SU-DHL-6 (cell line): Measurements from ENCODE around the gene CEP41.

Experiments
- H2AFZ ChIP-seq: fragments of 200-600 bp; sonication (generic); 2 replicates; pipeline ENCODE4 v1.6.1; 2014; ENCODE audit warnings: low read depth, mild to moderate bottlenecking, moderate library complexity, mixed read lengths, antibody characterized with exemption, low read length; ENCODE audit not compliant: severe bottlenecking
- H3F3A ChIP-seq: fragments of 200-600 bp; shearing (Covaris generic); 2 replicates; pipeline ENCODE4 v1.6.0; 2016; ENCODE audit warnings: antibody characterized with exemption, mild to moderate bottlenecking; ENCODE audit not compliant: insufficient read depth
- H3K27ac ChIP-seq: fragments of 200-600 bp; sonication (generic); 2 replicates; pipeline ENCODE4 v1.5.1; 2016; ENCODE audit warnings: low read depth, mild to moderate bottlenecking, low read length, moderate library complexity, mixed read lengths
- H3K27me3 ChIP-seq: fragments of 200-600 bp; sonication (generic), shearing (Covaris generic); 2 replicates; pipeline ENCODE4 v1.6.0; 2014; ENCODE audit warnings: mild to moderate bottlenecking, low read length
- H3K36me3 ChIP-seq: fragments of 200-600 bp; sonication (generic); 2 replicates; pipeline ENCODE4 v1.6.1; 2014; ENCODE audit warnings: mild to moderate bottlenecking, low read length, mixed read lengths
- H3K4me2 ChIP-seq: fragments of 300-600, 200-600 bp; shearing (Covaris generic), sonication (generic); 2 replicates; pipeline ENCODE4 v1.6.0; 2014; ENCODE audit warnings: low read length, low read depth, mild to moderate bottlenecking; ENCODE audit not compliant: poor library complexity, severe bottlenecking
- H3K4me3 ChIP-seq: fragments of 200-600 bp; sonication (generic); 2 replicates; pipeline ENCODE4 v1.5.1; 2014; ENCODE audit warnings: antibody characterized with exemption, low read length, mild to moderate bottlenecking, mixed read lengths; ENCODE audit not compliant: insufficient read depth, poor library complexity, severe bottlenecking
- H3K79me2 ChIP-seq: fragments of 200-600 bp; sonication (generic); 2 replicates; pipeline ENCODE4 v1.6.1; 2014; ENCODE audit warnings: mild to moderate bottlenecking, low read length, moderate library complexity; ENCODE audit not compliant: insufficient read depth
- H3K9ac ChIP-seq: fragments of 200-600 bp; sonication (generic); 2 replicates; pipeline ENCODE4 v1.7.0; 2014; ENCODE audit warnings: mild to moderate bottlenecking, low read length
- H3K9me2 ChIP-seq: fragments of 200-600 bp; sonication (generic); replicated peaks from 2 replicates; pipeline ENCODE4 v1.6.1; 2014; ENCODE audit warnings: low read length; ENCODE audit not compliant: insufficient read depth
- H3K9me3 ChIP-seq: fragments of 200-600 bp; sonication (generic); 2 replicates; pipeline ENCODE4 v1.6.1; 2014; ENCODE audit warnings: low read length, mixed read lengths; ENCODE audit not compliant: insufficient read depth
- H4K20me1 ChIP-seq: fragments of 200-600 bp; sonication (generic); 2 replicates; pipeline ENCODE4 v1.6.1; 2014; ENCODE audit warnings: low read depth, mild to moderate bottlenecking, antibody characterized with exemption, low read length, moderate library complexity, mixed read lengths
- EZH2phosphoT487 ChIP-seq: fragments of 200-600 bp; sonication (generic), shearing (Covaris generic); conservative IDR thresholded peaks from 2 replicates; pipeline ENCODE4 v1.6.1; 2018; ENCODE audit warnings: mild to moderate bottlenecking, antibody characterized with exemption, low read length, moderate library complexity, mixed read lengths
- TF ChIP-seq, protein P1 (sequence below): fragments of 200-600 bp; sonication (generic); IDR thresholded peaks from one replicate; pipeline ENCODE4 v1.5.1; 2017; ENCODE audit warnings: antibody characterized with exemption, mild to moderate bottlenecking, low read length, moderate library complexity; ENCODE audit not compliant: insufficient read depth, poor library complexity, severe bottlenecking

Gene CEP41

DNA sequence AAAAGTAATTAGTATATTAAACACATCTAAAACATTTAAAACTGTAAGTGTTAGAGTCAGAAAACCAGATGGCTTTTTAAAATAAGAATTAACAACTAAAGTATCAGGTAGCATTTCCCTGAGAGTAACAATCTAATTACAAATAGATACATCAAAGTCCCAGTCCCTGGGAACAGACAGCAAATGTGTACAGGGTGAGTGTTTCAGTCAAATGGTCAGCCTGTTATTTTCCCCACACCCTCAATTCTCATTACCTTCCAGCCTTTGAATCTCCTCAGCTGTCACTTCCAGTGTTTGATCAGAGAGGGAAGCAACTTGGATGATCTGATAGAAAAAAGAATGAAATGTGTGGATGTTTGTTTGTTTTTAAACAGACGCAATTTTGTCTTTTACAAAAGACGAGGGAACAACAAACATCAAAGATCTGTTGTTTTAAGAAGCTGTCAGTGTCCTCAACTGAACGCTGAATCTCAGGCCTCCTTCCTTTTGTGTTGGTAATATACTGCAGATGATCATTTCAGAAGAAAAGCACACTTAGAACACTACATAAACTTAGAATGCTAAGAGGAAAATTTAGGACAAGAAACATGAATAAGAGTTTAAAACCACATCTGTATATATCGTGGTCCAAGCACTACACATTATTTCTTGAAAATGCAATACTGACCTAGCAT is 29.8 kb downstream of the CEP41 start:
- Histone ChIP-seq H4K20me1 (no peaks in the 10 kb centered on the region), H2AFZ (no peak overlapping the region), H3F3A (no peaks in the 10 kb centered on the region), H3K9me2 (no peaks in the 10 kb centered on the region), H3K79me2 (no peaks in the 10 kb centered on the region), H3K4me3 (no peak overlapping the region), H3K4me2 (no peak overlapping the region), H3K9ac (no peak overlapping the region), H3K9me3 (no peaks in the 10 kb centered on the region), H3K27ac (no peak overlapping the region), H3K27me3 (no peaks in the 10 kb centered on the region), H3K36me3 (no peaks in the 10 kb centered on the region)
- no peak for TF ChIP-seq EZH2phosphoT487
- TF ChIP-seq, protein P1, sequence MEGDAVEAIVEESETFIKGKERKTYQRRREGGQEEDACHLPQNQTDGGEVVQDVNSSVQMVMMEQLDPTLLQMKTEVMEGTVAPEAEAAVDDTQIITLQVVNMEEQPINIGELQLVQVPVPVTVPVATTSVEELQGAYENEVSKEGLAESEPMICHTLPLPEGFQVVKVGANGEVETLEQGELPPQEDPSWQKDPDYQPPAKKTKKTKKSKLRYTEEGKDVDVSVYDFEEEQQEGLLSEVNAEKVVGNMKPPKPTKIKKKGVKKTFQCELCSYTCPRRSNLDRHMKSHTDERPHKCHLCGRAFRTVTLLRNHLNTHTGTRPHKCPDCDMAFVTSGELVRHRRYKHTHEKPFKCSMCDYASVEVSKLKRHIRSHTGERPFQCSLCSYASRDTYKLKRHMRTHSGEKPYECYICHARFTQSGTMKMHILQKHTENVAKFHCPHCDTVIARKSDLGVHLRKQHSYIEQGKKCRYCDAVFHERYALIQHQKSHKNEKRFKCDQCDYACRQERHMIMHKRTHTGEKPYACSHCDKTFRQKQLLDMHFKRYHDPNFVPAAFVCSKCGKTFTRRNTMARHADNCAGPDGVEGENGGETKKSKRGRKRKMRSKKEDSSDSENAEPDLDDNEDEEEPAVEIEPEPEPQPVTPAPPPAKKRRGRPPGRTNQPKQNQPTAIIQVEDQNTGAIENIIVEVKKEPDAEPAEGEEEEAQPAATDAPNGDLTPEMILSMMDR, result no peak

DNA sequence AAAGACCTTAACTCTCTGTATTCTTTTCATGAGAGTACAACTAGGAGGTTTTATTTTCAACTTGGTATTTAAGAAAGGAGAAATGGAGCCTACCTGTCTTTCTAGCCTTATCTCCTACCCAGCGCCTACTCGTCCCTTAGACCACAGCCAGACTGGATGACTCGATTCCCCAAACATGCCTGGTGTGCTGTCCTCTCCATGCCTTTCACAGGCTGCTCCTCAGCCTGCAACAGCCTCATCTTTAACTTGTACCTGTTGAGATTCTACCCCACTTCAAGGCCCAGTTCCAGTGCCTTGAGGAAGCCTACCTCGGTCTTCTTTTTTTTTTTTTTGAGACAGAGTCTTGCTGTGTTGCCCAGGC is 31.1 kb downstream of the CEP41 start:
- no peaks in the 10 kb centered on the region for H3K9me2 ChIP-seq
- H3K36me3 ChIP-seq, result no peaks in the 10 kb centered on the region
- H3K9ac ChIP-seq, result no peak overlapping the region
- no peak overlapping the region for H3K4me2 ChIP-seq
- H3K9me3 ChIP-seq, result no peaks in the 10 kb centered on the region
- no peak overlapping the region for H3K27ac ChIP-seq
- no peaks in the 10 kb centered on the region for H3F3A ChIP-seq
- no peak overlapping the region for H2AFZ ChIP-seq
- no peak overlapping the region for H3K4me3 ChIP-seq
- no peaks in the 10 kb centered on the region for H3K27me3 ChIP-seq
- TF ChIP-seq EZH2phosphoT487, result no peak
- no peaks in the 10 kb centered on the region for H3K79me2 ChIP-seq
- no peaks in the 10 kb centered on the region for H4K20me1 ChIP-seq

DNA sequence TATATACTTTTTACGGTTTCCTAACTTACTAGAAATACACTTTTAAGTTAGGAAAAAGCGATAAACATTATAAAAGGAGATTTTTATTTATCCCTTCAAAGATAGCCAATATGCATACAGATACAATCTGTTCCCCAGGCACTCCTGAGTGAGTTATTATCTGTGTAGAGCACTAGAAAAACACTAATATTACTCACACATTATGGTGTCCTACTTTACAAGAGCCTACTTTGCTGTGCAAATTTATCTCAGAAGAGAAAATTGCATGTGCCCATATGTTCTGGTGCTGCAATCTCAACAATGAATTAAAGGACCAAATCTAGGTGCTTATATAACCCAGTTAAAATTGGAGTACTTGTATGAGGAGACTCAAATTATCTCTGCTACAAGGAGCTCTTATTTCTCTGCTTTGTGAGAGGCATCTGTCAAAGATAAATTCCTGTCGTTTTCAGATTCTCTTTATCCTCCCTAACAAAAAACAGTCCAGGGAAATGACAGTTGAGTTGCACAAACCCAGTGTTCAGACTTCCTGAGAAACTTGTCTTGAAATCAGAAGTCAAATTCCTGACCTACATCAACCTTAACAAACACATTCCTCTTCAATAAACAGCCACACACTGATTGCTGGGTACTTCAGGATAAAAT is 31.6 kb downstream of the CEP41 start:
- H3K4me2 ChIP-seq, result no peak overlapping the region
- no peak overlapping the region for H3K4me3 ChIP-seq
- H3K27ac ChIP-seq, result no peak overlapping the region
- no peaks in the 10 kb centered on the region for H3K9me3 ChIP-seq
- TF ChIP-seq, protein P1, result no peak
- TF ChIP-seq EZH2phosphoT487, result no peak
- no peaks in the 10 kb centered on the region for H3K9me2 ChIP-seq
- no peaks in the 10 kb centered on the region for H3K79me2 ChIP-seq
- H4K20me1 ChIP-seq, result no peaks in the 10 kb centered on the region
- H3K36me3 ChIP-seq, result no peaks in the 10 kb centered on the region
- H3K9ac ChIP-seq, result no peak overlapping the region
- H2AFZ ChIP-seq, result no peak overlapping the region
- no peaks in the 10 kb centered on the region for H3F3A ChIP-seq
- no peaks in the 10 kb centered on the region for H3K27me3 ChIP-seq

DNA sequence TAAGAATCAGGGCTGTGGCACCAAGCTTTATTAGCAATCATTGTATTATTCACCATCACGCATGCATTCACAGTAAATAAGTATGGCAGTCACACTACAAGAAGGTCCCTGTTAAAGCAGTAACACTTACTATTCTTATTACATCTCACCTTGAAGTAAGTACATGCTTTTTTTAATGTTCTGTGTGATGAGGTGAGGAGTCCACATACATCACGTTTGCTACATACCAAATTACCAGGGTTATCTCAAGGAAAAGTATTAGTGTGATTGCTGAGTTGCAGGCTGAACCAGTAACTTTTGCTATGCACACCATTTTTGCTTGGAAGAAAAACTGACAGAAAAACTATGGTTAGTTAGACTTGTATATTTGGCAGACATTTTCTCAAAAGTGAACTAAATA is 35.8 kb downstream of the CEP41 start:
- H3F3A ChIP-seq, result no peaks in the 10 kb centered on the region
- no peak overlapping the region for H3K9ac ChIP-seq
- no peaks in the 10 kb centered on the region for H3K79me2 ChIP-seq
- H3K9me2 ChIP-seq, result no peaks in the 10 kb centered on the region
- H3K36me3 ChIP-seq, result no peaks in the 10 kb centered on the region
- no peak for TF ChIP-seq EZH2phosphoT487
- TF ChIP-seq, protein P1, result no peak
- H3K27ac ChIP-seq, result no peak overlapping the region
- no peaks in the 10 kb centered on the region for H4K20me1 ChIP-seq
- H2AFZ ChIP-seq, result no peak overlapping the region
- no peak overlapping the region for H3K4me2 ChIP-seq
- H3K4me3 ChIP-seq, result no peak overlapping the region
- no peaks in the 10 kb centered on the region for H3K27me3 ChIP-seq
- no peaks in the 10 kb centered on the region for H3K9me3 ChIP-seq
